B cell (primary cell): ENCODE measurements around the gene MCRS1.

ENCODE experiments used
- CTCF ChIP-seq: fragments of 200-600 bp; IDR thresholded peaks from one replicate; pipeline ENCODE4 v1.8.0; 2022; ENCODE audit warnings: antibody characterized with exemption, mild to moderate bottlenecking
- EZH2 ChIP-seq: IDR thresholded peaks from 2 replicates; pipeline ENCODE4 v1.6.1; 2012; ENCODE audit warnings: borderline replicate concordance, low read depth, mild to moderate bottlenecking, moderate library complexity, low read length; ENCODE audit not compliant: insufficient read depth, poor library complexity, severe bottlenecking

DNA sequence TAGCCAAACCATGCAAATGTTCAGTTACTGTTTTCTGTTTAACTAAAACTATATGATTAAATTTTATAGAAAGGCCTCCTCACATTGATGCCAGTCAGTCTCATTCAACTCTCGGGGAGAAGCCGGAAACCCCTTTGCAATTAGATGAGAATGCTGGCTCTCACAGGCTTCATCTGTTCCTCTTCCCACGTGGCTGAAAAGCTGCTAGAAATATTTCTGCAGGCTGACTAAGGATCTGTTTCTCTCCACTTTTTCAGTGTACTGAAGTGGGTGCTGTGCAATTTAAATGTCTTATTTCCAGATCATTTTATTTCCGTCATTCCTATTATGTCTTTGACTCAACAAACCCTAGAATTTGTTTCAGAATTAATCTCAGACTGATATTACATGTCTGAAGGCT, 46.6 kb downstream of the MCRS1 start:
- no peak for TF ChIP-seq CTCF
- no peak for TF ChIP-seq EZH2
